HG02938 (cell line): Measurements from ENCODE around the gene G2E3.

Experiments used
- ATAC-seq: cut with Tn5 transposase; IDR thresholded peaks from one replicate; pipeline ENCODE4 v1.9.1; 2021; ENCODE audit warnings: mild to moderate bottlenecking, moderate library complexity; ENCODE audit not compliant: unreplicated experiment

Gene G2E3

DNA sequence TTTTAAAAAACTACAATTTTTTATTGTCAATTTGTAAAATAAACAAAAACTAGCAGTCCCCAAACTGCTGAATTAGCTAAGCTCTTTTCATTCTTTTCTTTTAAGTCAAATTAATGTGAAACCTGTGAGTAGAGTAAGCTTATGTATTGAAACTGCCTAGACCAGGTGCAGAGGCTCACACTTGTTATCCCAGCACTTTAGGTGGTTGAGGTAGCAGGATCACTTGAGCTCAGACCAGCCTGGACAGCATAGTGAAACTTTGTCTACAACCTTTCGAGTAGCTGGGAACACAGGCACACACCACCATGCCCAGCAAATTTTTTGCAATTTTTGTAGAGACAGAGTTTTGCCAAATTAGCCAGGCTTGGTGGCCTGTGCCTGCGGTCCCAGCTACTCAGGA is 89.5 kb downstream of the G2E3 start:
- ATAC-seq, result no peak

DNA sequence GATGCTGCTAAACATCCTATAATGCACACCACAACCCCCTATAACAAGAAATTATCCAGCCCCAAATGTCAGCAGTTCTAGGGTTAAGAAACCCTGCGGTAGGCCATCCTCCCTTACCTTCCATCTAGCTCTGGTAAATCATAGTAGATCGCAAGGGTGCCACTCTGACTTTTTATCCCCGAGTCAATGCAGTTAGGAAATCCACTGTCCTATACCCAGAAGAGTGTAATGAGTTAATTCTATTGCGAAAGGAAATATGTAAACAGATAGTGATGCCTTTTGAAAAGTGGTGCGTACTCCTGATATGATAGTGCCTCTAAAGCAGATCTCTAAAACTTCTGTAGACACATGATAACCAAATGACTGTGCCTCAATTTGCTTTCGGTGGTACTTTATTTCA is 93.0 kb downstream of the G2E3 start:
- no peak for ATAC-seq

DNA sequence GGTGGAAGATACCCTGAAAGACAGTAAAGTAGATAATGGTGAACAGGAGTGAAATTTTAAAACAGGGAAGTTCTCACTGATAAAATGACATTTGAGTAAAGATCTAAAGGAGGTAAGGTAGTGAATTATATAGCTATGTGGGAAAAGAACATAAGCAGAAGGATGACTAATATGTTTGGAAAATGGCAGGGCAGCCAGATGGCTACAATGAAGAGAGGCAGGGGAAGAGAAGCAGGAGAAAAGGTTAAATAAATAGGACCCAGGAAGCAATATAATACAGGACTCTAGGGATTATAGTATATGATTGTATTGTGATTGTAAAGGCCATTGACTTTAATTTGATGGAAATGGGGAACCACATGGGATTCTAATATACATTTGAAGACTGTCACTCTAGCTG is 96.2 kb downstream of the G2E3 start:
- ATAC-seq, result no peak

DNA sequence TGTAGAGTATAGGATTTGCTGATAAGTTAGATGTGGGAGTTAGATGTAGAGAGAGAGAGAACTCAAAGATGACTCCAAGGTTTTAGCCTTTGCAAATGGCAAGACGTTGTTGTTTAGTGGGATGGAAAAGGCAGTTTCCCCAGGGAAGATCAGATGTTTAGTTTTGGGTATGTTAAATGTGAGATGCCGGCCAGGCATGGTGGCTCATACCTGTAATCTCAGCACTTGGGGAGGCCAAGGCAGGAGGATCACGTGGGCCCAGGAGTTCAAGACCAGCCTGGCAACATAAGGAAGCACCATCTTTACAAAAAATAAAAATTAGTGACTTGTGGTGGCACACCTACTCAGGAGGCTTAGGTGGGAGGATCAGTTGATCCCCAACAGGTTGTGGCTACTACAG is 96.7 kb downstream of the G2E3 start:
- no peak for ATAC-seq

DNA sequence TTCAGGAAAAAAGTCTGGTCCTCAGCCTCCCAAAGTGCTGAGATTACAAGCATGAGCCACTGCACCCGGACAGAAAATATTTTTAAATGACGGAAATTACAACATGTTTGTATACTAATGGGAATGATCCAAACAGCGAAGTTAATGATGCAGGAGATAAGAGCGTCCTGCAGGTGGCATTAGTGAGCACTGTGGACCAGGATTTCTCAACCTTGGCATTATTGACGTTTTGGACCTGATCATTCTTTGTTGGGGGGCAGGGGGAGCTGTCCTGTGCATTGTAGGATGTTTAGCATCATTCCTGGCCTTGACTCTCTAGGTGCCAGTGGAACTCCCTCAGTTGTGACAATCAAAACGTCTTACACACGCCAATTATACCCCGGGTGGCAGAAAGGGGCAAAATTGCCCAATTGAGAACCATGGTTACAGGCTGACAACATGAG is 97.3 kb downstream of the G2E3 start:
- ATAC-seq, result no peak

DNA sequence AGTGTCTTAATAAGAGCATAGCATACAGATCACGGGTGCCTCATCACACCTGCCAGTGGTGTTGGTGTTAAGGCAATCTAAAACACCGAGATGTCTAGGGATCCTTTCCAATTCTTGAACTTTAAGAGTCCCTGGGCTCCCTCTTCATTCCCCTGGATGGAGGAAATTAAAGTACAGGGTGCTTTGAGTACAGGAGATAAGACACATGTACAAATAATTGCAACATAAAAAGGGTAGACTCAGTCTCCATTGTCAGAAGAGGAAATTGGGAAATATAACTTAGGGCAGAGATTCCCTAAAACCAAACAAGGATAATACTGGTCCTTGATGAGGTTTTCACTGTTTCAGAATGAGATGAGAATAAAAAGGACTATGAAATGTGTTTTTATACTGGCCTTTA is 98.1 kb downstream of the G2E3 start:
- ATAC-seq, result no peak

DNA sequence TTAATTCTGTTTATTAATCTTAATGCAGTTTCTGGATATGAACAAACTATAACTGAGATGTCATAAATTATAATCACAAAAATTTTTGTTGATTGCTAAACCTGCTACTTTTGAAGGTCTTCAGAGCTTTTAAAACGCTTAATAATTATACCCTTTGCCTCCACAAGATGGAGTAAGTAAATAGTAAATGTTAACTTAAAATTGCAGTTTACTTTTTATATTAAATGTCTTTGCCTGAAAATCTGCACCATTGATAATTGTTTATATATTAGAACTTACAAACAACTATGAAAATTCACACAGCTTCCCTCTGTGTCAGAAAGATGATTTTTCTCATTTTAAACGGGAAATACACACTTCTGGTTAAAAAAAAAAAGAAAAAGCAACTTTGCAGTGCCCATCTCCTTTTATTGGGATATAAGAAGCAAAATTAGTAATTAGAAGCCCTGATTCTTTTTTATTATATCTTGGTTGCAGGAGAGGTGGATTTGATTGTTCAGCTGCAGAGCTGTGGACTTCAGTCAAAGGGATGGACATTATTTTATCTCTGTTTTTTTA is 98.7 kb downstream of the G2E3 start:
- ATAC-seq, result no peak

DNA sequence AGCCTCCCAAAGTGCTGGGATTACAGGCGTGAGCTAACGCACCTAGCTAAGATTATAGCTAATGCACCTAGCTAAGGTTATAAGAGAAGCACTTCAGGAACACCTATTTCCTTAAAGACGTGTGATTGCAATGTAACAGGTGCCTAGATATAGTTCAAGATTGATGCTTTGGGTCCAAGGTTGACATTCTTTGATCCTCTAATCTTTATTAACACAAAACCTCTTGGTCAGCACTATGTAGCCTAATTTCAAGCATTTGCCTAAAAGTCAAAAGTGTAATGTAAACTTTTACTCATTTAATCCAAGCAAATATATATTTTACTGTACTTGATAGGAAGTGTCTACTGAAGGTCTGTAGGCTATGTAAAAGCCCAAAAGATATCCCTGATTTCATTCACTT is 99.7 kb downstream of the G2E3 start:
- no peak for ATAC-seq

DNA sequence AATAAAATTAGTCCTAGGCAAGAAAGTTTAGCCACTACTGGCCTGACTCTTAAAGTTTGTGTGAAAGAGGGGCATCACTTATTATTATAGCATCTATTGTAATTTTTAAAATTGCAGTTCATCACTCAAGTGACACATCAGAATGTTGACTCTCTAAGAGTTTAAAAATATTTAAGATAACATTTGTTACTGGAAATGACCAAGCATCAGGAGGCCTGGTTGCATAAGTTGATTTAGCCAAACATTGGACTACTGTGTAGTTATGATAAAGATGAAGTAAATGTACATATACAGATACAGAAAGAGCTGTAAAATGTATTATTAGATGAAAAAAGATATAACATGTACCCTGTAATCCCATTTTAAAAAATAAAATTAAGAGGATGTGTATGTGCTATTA is 110.6 kb downstream of the G2E3 start:
- no peak for ATAC-seq
